ENCODE data around the gene PPID. TPM values are rescaled to one million over a fixed set of nuclear protein-coding genes. Genes with fewer than 3 reads are reported as not detected.
A peak's percentile ranks its signal among the peaks of the same experiment; 100 is the strongest.

Gene PPID
- total and polyA plus RNA-seq, 9 of the 15 experiments (the other 6 are each of a cell fraction or from before 2014, with no cell fraction given) = 46.5 to 160 (median 98.6) TPM

- Histone ChIP-seq H3K9me1 (ENCODE audit: control insufficient read depth, insufficient read depth, low read length) (no peaks in the 10 kb centered on the region), H3K36me3 (ENCODE audit: control insufficient read depth, insufficient read depth, low read length) (no peaks in the 10 kb centered on the region), H4K20me1 (replicated peaks; ENCODE audit: control insufficient read depth, insufficient read depth, low read length) (no peaks in the 10 kb centered on the region), H3K9ac (ENCODE audit: insufficient read depth in 1 of 2, low read depth in 2 of 2, low read length in 2 of 2) (peak within 1 kb of the TSS; percentile 77 to 97), H3K79me2 (ENCODE audit: control insufficient read depth, insufficient read depth, low read length) (peaks cover 37% of the 10 kb centered on the region), H3K4me3 (peak within 1 kb of the TSS; percentile 58), H3K27me3 (ENCODE audit: control insufficient read depth in 2 of 2, insufficient read depth in 2 of 2, low read length in 2 of 2) (no peaks in the 10 kb centered on the region), H3K4me1 (replicated peaks in 1 of 2; ENCODE audit: control insufficient read depth in 2 of 2, insufficient read depth in 2 of 2, low read length in 2 of 2) (peaks cover 9 to 13% of the 10 kb centered on the region in 2 experiments; a peak in 4 of 5 replicates), H3K4me2 (ENCODE audit: insufficient read depth, low read length) (peak within 1 kb of the TSS; percentile 89), H3K27ac (ENCODE audit: extremely low read depth, low read depth, low read length) (peak within 1 kb of the TSS; percentile 73), H2AFZ (ENCODE audit: low read depth, low read length) (peak within 1 kb of the TSS; percentile 92), H3K9me3 (replicated peaks; ENCODE audit: control insufficient read depth, insufficient read depth, low read depth, low read length) (no peaks in the 10 kb centered on the region)
- in situ Hi-C loops (cut with MboI) = no loop called here
- peak; percentile 86 to 95 (median 92) for DNase-seq (ENCODE audit: extremely low read depth in 1 of 4, low spot score in 3 of 4)
- ChIA-PET POLR2A (interaction anchor here (0.6 to 1.1 kb wide), 3 partner anchors 10 to 19 kb away, joined by 3 to 4 read pairs (median 3); no protein-coding TSS in a partner anchor), CTCF (ENCODE audit: low intra/inter-chr PET ratio) (no interaction called here)
- intact Hi-C loops (cut with micrococcal nuclease) = loop anchor here (2.0 to 5.0 kb wide), 2 partner anchors 40 to 96 kb away; partner anchors contain the start of genes C4orf46 and ETFDH
- BruUV-seq (replicated peaks) = no TSS peak
- peak; percentile 94 for ATAC-seq
- 2% methylated on average over 44 of the region's 88 CpGs for WGBS (ENCODE audit: insufficient coverage, low coverage, missing lambda C conversion rate)
- no peak for FAIRE-seq
- TF ChIP-seq ZFX (CRISPR knock-in tag; IDR thresholded peaks at IDR 0.05) (peak; percentile 89), ATF7 (IDR thresholded peaks at IDR 0.05) (peak; percentile 26; the same call in 1 of the 2 replicates), SMAD2 (IDR thresholded peaks at IDR 0.05; ENCODE audit: low read depth, low read length) (no peak), XRCC5 (IDR thresholded peaks at IDR 0.05; ENCODE audit: low read depth, low read length) (no peak), LARP7 (IDR thresholded peaks at IDR 0.05) (no peak), ID3 (CRISPR knock-in tag; IDR thresholded peaks at IDR 0.05) (no peak), ID3 (tag; IDR thresholded peaks at IDR 0.05) (0 out of 2 replicates have a peak, but pooled peaks have one; percentile 40), ZNF143 (CRISPR knock-in tag; IDR thresholded peaks at IDR 0.05) (no peak), TAF1 (IDR thresholded peaks at IDR 0.05; ENCODE audit: control insufficient read depth, extremely low read depth, insufficient read depth, low read length, severe bottlenecking) (peak; percentile 73), KAT2B (IDR thresholded peaks at IDR 0.05; ENCODE audit: low read depth, low read length) (no peak), E2F6 (IDR thresholded peaks at IDR 0.05; ENCODE audit: borderline replicate concordance in 1 of 2, extremely low read depth in 1 of 2, insufficient read depth in 1 of 2, insufficient read length in 1 of 2, low read depth in 1 of 2, low read length in 1 of 2, poor library complexity in 1 of 2, severe bottlenecking in 1 of 2) (peak; percentile 87 to 98), NFYB (IDR thresholded peaks at IDR 0.05; ENCODE audit: extremely low read depth, insufficient read length) (peak; percentile 56), RUNX1 (IDR thresholded peaks at IDR 0.05; ENCODE audit: low read depth) (no peak), RBM34 (IDR thresholded peaks at IDR 0.05; ENCODE audit: borderline replicate concordance, insufficient read depth, low read length) (no peak), ZNF408 (CRISPR knock-in tag; IDR thresholded peaks at IDR 0.05; ENCODE audit: low read depth) (no peak), CHCHD3 (CRISPR knock-in tag; IDR thresholded peaks at IDR 0.05) (0 out of 2 replicates have a peak, but pooled peaks have one; percentile 13), ZBED1 (IDR thresholded peaks at IDR 0.05) (no peak), CXXC5 (CRISPR knock-in tag; IDR thresholded peaks at IDR 0.05) (peak; percentile 94)
- TF ChIP-seq, protein P1, sequence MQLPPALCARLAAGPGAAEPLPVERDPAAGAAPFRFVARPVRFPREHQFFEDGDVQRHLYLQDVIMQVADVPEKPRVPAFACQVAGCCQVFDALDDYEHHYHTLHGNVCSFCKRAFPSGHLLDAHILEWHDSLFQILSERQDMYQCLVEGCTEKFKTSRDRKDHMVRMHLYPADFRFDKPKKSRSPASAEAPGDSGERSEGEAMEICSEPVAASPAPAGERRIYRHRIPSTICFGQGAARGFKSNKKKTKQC (CRISPR knock-in tag; IDR thresholded peaks at IDR 0.05) = peak; percentile 78
Measured at GRCh38 chr4:158768555-158769174, 45.5 kb upstream of the PPID start, which contains the start of gene FNIP2. FNIP2 (plus strand) TSS chr4:158769026; CDS start chr4:158769213, 187 bp downstream.
